Neuronal stem cell (in vitro differentiated cells): ENCODE data around the gene EFCAB3.
A peak's percentile ranks its signal among the peaks of the same experiment; 100 is the strongest.
"Not testable (repeated sequence)": the region's sequence is repeated elsewhere in the genome, so short reads cannot be mapped to it uniquely, and the experiment has no call there.

Source experiments
- DNase-seq: peaks from one replicate; pipeline ENCODE4 v3.0.0-alpha.2; 2013; ENCODE audit warnings: low spot score
- H2AFZ ChIP-seq: one replicate; pipeline ENCODE4 v1.6.1; 2013; ENCODE audit warnings: mild to moderate bottlenecking, low read length, inconsistent platforms
- H2AK5ac ChIP-seq: 2 replicates; pipeline ENCODE4 v1.6.1; 2013; ENCODE audit warnings: low read depth, mild to moderate bottlenecking, inconsistent platforms, low read length, moderate library complexity, mixed read lengths
- H2BK120ac ChIP-seq: 2 replicates; pipeline ENCODE4 v1.6.1; 2013; ENCODE audit warnings: low read depth, mild to moderate bottlenecking, inconsistent platforms, low read length, moderate library complexity, mixed read lengths
- H2BK12ac ChIP-seq: one replicate; pipeline ENCODE4 v1.6.1; 2013; ENCODE audit warnings: low read length, inconsistent platforms
- H2BK15ac ChIP-seq: 2 replicates; pipeline ENCODE4 v1.6.1; 2013; ENCODE audit warnings: mild to moderate bottlenecking, low read length, inconsistent platforms, mixed read lengths
- H2BK5ac ChIP-seq: one replicate; pipeline ENCODE4 v1.6.1; 2013; ENCODE audit warnings: inconsistent platforms, mild to moderate bottlenecking, low read length, moderate library complexity
- H3K14ac ChIP-seq: one replicate; pipeline ENCODE4 v1.6.1; 2013; ENCODE audit warnings: low read length, inconsistent platforms
- H3K18ac ChIP-seq: 2 replicates; pipeline ENCODE4 v1.6.1; 2013; ENCODE audit warnings: low read length, inconsistent platforms
- H3K23ac ChIP-seq: 2 replicates; pipeline ENCODE4 v1.6.1; 2013; ENCODE audit warnings: low read depth, mild to moderate bottlenecking, mixed read lengths, low read length, inconsistent platforms; ENCODE audit not compliant: poor library complexity
- H3K27ac ChIP-seq: replicated peaks from 3 replicates; pipeline ENCODE4 v1.5.1; 2013; ENCODE audit warnings: low read length, inconsistent platforms
- H3K27me3 ChIP-seq, 3 experiments: 2 replicates each; pipeline ENCODE4 v1.6.1; 2013; ENCODE audit warnings: low read length in 3 of 3, mild to moderate bottlenecking in 2 of 3, inconsistent platforms in 1 of 3, low read depth in 1 of 3, mixed read lengths in 1 of 3, moderate library complexity in 1 of 3; ENCODE audit not compliant: control insufficient read depth in 3 of 3, insufficient read depth in 3 of 3
- H3K36me3 ChIP-seq, 2 donors: replicated peaks in 1 of 2; 2 replicates each; pipeline ENCODE4 v1.6.1; 2013; ENCODE audit warnings: low read length in 2 of 2; ENCODE audit not compliant: control insufficient read depth in 2 of 2, insufficient read depth in 2 of 2
- H3K4ac ChIP-seq: 2 replicates; pipeline ENCODE4 v1.6.1; 2013; ENCODE audit warnings: inconsistent platforms, mild to moderate bottlenecking, low read length, moderate library complexity
- H3K4me1 ChIP-seq, 2 donors: 1 replicate in 1 of 2; 2 replicates in 1 of 2; pipeline ENCODE4 v1.6.1; 2013; ENCODE audit warnings: low read length in 2 of 2, low read depth in 1 of 2; ENCODE audit not compliant: control insufficient read depth in 2 of 2, insufficient read depth in 1 of 2
- H3K4me2 ChIP-seq: one replicate; pipeline ENCODE4 v1.6.1; 2013; ENCODE audit warnings: mild to moderate bottlenecking, low read length, inconsistent platforms; ENCODE audit not compliant: insufficient read depth, poor library complexity, severe bottlenecking
- H3K4me3 ChIP-seq, 2 donors: 2 replicates each; pipeline ENCODE4 v1.5.1; 2013; ENCODE audit warnings: low read length in 2 of 2, mild to moderate bottlenecking in 2 of 2, inconsistent platforms in 1 of 2, moderate library complexity in 1 of 2
- H3K79me1 ChIP-seq: one replicate; pipeline ENCODE4 v1.6.1; 2013; ENCODE audit warnings: low read depth, mild to moderate bottlenecking, inconsistent platforms, low read length, moderate library complexity
- H3K9ac ChIP-seq: one replicate; pipeline ENCODE4 v1.6.1; 2013; ENCODE audit warnings: mild to moderate bottlenecking, low read depth, low read length, inconsistent platforms; ENCODE audit not compliant: poor library complexity
- H3K9me3 ChIP-seq, 2 donors: replicated peaks in 1 of 2; 2 replicates each; pipeline versions ENCODE3 to v1.6.1; 2013; ENCODE audit warnings: low read length in 2 of 2, mild to moderate bottlenecking in 2 of 2, inconsistent platforms in 1 of 2, low read depth in 1 of 2, mixed read lengths in 1 of 2, moderate library complexity in 1 of 2; ENCODE audit not compliant: control insufficient read depth in 2 of 2, insufficient read depth in 1 of 2
- H4K8ac ChIP-seq: one replicate; pipeline ENCODE4 v1.6.1; 2013; ENCODE audit warnings: low read depth, mild to moderate bottlenecking, inconsistent platforms, low read length, moderate library complexity
- H4K91ac ChIP-seq: one replicate; pipeline ENCODE4 v1.6.1; 2013; ENCODE audit warnings: low read length, low read depth, mild to moderate bottlenecking, inconsistent platforms; ENCODE audit not compliant: poor library complexity
- WGBS, 2 donors: extraction: QIAGEN DNeasy Blood & Tissue Kit; methylation state at CpG; one replicate each; pipeline ENCODE4 v1.1.7; 2013; ENCODE audit warnings: missing lambda C conversion rate in 2 of 2, mixed read lengths in 1 of 2; ENCODE audit not compliant: insufficient read length in 2 of 2, insufficient replicate concordance in 1 of 2; ENCODE audit errors: extremely low coverage in 2 of 2; 5-methylcytosine and 5-hydroxymethylcytosine counted together

The EFCAB3 gene

DNA sequence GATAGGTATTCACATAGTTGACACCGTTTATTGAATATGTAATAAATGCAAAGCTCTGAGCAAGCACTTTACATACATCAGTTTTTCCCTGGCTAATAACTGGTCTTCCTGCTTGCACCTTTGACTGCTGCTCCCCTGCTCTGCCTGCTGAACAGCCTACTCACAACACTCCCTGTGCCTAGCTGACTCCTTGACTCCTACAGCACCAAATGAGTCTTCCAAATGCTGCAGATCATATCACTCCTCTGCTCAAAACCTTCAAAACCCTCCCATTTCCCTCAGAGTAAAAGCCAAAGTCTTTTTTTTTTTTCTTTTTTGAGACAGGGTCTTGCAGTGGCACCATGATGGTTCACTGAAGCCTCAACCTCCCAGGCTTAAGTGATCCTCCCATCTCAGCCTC lies 18.5 kb downstream of the EFCAB3 start:
- H3K18ac ChIP-seq, result no peak overlapping the region
- H2AK5ac ChIP-seq, result no peak overlapping the region
- no peaks in the 10 kb centered on the region for H3K79me1 ChIP-seq
- WGBS, 2 donors, result no CpG with 5 or more reads among the region's 1 CpG
- no peak overlapping the region for H4K8ac ChIP-seq
- no peaks in the 10 kb centered on the region for H3K4me1 ChIP-seq
- DNase-seq, result no peak
- no peak overlapping the region for H3K9ac ChIP-seq
- H2BK15ac ChIP-seq, result no peak overlapping the region
- no peak overlapping the region for H2BK12ac ChIP-seq
- H3K27ac ChIP-seq, result no peak overlapping the region
- H2AFZ ChIP-seq, result no peak overlapping the region
- no peaks in the 10 kb centered on the region for H3K9me3 ChIP-seq
- H3K14ac ChIP-seq, result no peak overlapping the region
- H3K4me2 ChIP-seq, result no peak overlapping the region
- no peak overlapping the region for H2BK5ac ChIP-seq
- H3K23ac ChIP-seq, result no peak overlapping the region
- no peak overlapping the region for H4K91ac ChIP-seq
- H3K4me3 ChIP-seq, result no peak overlapping the region
- no peak overlapping the region for H3K4ac ChIP-seq
- H3K36me3 ChIP-seq, result no peaks in the 10 kb centered on the region
- peaks cover 0 to 15% (median 0%) of the 10 kb centered on the region in 3 experiments for H3K27me3 ChIP-seq
- no peak overlapping the region for H2BK120ac ChIP-seq

DNA sequence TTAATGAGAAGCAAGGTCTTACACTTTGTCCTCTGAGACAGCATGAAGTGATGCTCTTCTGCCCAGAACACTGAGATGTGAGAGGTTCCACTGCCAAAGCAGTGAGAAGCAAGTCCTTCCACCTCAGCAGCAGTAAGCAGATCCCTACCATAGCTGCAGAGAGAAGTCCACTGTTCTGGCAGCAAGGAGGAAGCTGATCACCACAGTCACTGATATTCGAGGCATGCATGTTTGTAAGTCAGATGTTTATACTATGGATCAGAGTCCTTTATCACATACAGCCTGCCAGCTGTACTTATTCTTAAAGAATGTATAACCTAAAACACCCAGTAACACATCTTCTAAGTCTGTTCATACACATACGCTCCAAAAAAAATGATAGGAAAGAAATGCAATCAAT lies 25.1 kb downstream of the EFCAB3 start:
- H2BK5ac ChIP-seq, result no peak overlapping the region
- peaks cover 0 to 3% (median 0%) of the 10 kb centered on the region in 3 experiments for H3K27me3 ChIP-seq
- no peaks in the 10 kb centered on the region for H3K36me3 ChIP-seq
- H2BK120ac ChIP-seq, result no peak overlapping the region
- no peak overlapping the region for H3K18ac ChIP-seq
- H2AK5ac ChIP-seq, result no peak overlapping the region
- DNase-seq, result no peak
- no peak overlapping the region for H3K9ac ChIP-seq
- H3K79me1 ChIP-seq, result no peaks in the 10 kb centered on the region
- no peak overlapping the region for H3K23ac ChIP-seq
- no peak overlapping the region for H4K91ac ChIP-seq
- H3K9me3 ChIP-seq, result no peaks in the 10 kb centered on the region
- H3K4me2 ChIP-seq, result no peak overlapping the region
- H2BK12ac ChIP-seq, result no peak overlapping the region
- no CpG with 5 or more reads among the region's 2 CpGs for whole genome bisulfite sequencing, 2 donors
- no peaks in the 10 kb centered on the region for H3K4me1 ChIP-seq
- H3K4ac ChIP-seq, result no peak overlapping the region
- H3K14ac ChIP-seq, result no peak overlapping the region
- no peak overlapping the region for H2AFZ ChIP-seq
- H3K4me3 ChIP-seq, result no peak overlapping the region
- no peak overlapping the region for H2BK15ac ChIP-seq
- H4K8ac ChIP-seq, result no peak overlapping the region
- H3K27ac ChIP-seq, result no peak overlapping the region

DNA sequence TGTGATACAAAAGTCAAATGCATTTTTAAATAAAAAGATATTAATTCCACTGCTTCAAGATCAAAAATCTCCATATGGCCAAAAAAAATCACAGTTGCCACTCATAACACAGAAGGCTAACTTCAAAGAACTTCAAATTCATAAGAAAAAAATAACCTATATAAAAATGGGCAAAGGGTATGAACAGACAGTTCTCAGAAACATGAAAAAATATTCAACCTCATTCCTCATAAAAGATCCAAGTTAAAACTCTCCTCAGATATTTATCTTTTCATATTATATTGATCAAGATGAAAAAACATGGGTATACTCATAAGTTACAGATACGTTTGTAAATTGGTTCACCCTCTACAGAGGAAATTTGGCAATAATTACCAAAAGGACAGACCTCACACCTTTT lies 32.7 kb downstream of the EFCAB3 start:
- H3K36me3 ChIP-seq, H4K91ac ChIP-seq, H2AK5ac ChIP-seq, H2AFZ ChIP-seq, H3K4me1 ChIP-seq, H2BK120ac ChIP-seq, H3K4me3 ChIP-seq, H2BK15ac ChIP-seq, H3K4me2 ChIP-seq, H3K27me3 ChIP-seq, H3K23ac ChIP-seq, DNase-seq, H3K27ac ChIP-seq, H3K4ac ChIP-seq, H3K9me3 ChIP-seq, H3K9ac ChIP-seq, H3K79me1 ChIP-seq, H3K18ac ChIP-seq, H2BK5ac ChIP-seq, H4K8ac ChIP-seq, H3K14ac ChIP-seq, H2BK12ac ChIP-seq: not testable (repeated sequence)
- WGBS, 2 donors, result no CpG with 5 or more reads among the region's 1 CpG

DNA sequence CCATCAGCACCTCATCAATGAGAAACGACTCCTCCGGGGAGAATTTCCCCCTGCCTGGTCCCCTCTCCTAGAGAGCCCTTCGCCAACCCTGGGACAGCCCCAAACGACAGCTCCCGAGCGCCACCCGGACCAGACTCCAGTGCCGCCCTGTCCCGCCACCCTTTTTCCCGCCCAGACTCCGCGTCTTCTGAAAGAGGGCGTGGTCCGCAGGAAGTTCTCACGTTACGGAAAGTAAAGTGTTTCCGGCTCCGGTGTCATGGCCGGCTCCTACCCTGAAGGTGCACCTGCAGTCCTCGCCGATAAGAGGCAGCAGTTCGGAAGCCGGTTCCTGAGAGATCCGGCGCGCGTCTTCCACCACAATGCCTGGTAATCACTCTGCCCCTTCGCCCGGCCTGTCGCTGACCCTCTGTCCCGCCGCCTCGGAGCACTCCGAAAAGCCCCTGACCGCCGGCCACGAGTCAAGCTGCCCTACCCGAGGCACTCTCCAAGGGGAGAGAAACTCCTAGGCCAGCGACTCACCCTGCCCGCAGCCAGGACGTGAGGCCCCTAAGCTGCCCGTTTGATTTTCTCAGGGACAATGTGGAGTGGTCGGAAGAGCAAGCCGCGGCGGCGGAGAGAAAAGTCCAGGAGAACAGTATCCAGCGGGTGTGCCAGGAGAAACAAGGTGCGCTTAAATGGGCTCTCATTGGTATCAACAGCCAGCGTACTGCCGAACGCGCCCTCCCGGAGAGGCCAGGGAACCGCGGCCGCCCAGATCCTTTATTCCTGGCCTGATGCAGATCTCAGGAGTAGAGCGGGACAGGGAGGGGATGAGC lies 43.5 kb downstream of the EFCAB3 start, which contains the start of gene METTL2A:
Gene METTL2A (plus strand): TSS at position 251 of the 815 bp plus-strand sequence. CDS start 6 bp downstream, at position 257.
- peak within 1 kb of the TSS; percentile 80 for H3K23ac ChIP-seq
- H3K4me1 ChIP-seq, H3K27me3 ChIP-seq, H4K91ac ChIP-seq, H3K9me3 ChIP-seq, H3K79me1 ChIP-seq, H3K4ac ChIP-seq, H2BK12ac ChIP-seq, H4K8ac ChIP-seq, H2BK15ac ChIP-seq, H2BK120ac ChIP-seq, H2BK5ac ChIP-seq, H2AK5ac ChIP-seq: not testable (repeated sequence)
- peaks cover 5 to 19% of the 10 kb centered on the region in 2 donors for H3K36me3 ChIP-seq
- WGBS, 2 donors, result no CpG with 5 or more reads among the region's 58 CpGs
- H3K18ac ChIP-seq, result peak within 1 kb of the TSS; percentile 92
- peak within 1 kb of the TSS; percentile 38 for H3K14ac ChIP-seq
- peak within 1 kb of the TSS; percentile 77 to 88 for H3K4me3 ChIP-seq
- H3K9ac ChIP-seq, result peak within 1 kb of the TSS; percentile 84
- peak within 1 kb of the TSS; percentile 92 for H2AFZ ChIP-seq
- DNase-seq, result peak; percentile 77
- peak within 1 kb of the TSS; percentile 72 for H3K27ac ChIP-seq
- H3K4me2 ChIP-seq, result peak within 1 kb of the TSS; percentile 57
